H9 (cell line): Measurements from ENCODE around the gene GFOD2. TPM values are rescaled to one million over a fixed set of nuclear protein-coding genes. Genes with fewer than 3 reads are reported as not detected.

Source experiments
- DNase-seq: peaks from one replicate; pipeline ENCODE4 v3.0.0-alpha.2; 2017
- H2AFZ ChIP-seq: one replicate; pipeline ENCODE4 v1.6.1; 2013; ENCODE audit warnings: mild to moderate bottlenecking, low read length, control low read depth, moderate library complexity
- H2AK5ac ChIP-seq: 2 replicates; pipeline ENCODE4 v1.6.1; 2013; ENCODE audit warnings: low read length, control low read depth, mixed read lengths; ENCODE audit not compliant: insufficient read length
- H2BK120ac ChIP-seq: one replicate; pipeline ENCODE4 v1.6.1; 2013; ENCODE audit warnings: low read depth, mild to moderate bottlenecking, low read length, control low read depth, inconsistent platforms; ENCODE audit not compliant: poor library complexity, severe bottlenecking
- H2BK12ac ChIP-seq: 2 replicates; pipeline ENCODE4 v1.6.1; 2013; ENCODE audit warnings: low read length, control low read depth, mixed read lengths, low read depth; ENCODE audit not compliant: insufficient read length
- H2BK15ac ChIP-seq: 2 replicates; pipeline ENCODE4 v1.6.1; 2013; ENCODE audit warnings: low read depth, low read length, control low read depth
- H2BK20ac ChIP-seq: one replicate; pipeline ENCODE4 v1.6.1; 2013; ENCODE audit warnings: low read depth, mild to moderate bottlenecking, low read length, control low read depth, inconsistent platforms; ENCODE audit not compliant: poor library complexity, severe bottlenecking
- H2BK5ac ChIP-seq: 2 replicates; pipeline ENCODE4 v1.6.1; 2013; ENCODE audit warnings: low read length, control low read depth, mixed read lengths; ENCODE audit not compliant: insufficient read length
- H3K14ac ChIP-seq: 2 replicates; pipeline ENCODE4 v1.6.1; 2013; ENCODE audit warnings: low read length, control low read depth; ENCODE audit not compliant: insufficient read depth
- H3K18ac ChIP-seq: 2 replicates; pipeline ENCODE4 v1.6.1; 2013; ENCODE audit warnings: low read depth, mild to moderate bottlenecking, mixed read lengths, low read length, control low read depth; ENCODE audit not compliant: insufficient read length
- H3K23ac ChIP-seq: 2 replicates; pipeline ENCODE4 v1.6.1; 2013; ENCODE audit warnings: low read length, control low read depth, mixed read lengths, low read depth; ENCODE audit not compliant: insufficient read length
- H3K23me2 ChIP-seq: 2 replicates; pipeline ENCODE4 v1.6.1; 2013; ENCODE audit warnings: low read depth, mild to moderate bottlenecking, mixed read lengths, low read length, control low read depth; ENCODE audit not compliant: insufficient read length, poor library complexity, severe bottlenecking
- H3K27ac ChIP-seq: 2 replicates; pipeline ENCODE4 v1.5.1; 2013; ENCODE audit warnings: low read length, control low read depth, mixed read lengths, low read depth; ENCODE audit not compliant: insufficient read length
- H3K27me3 ChIP-seq: 2 replicates; pipeline ENCODE4 v1.6.1; 2013; ENCODE audit warnings: low read length, control low read depth, inconsistent platforms; ENCODE audit not compliant: insufficient read depth
- H3K4ac ChIP-seq: 2 replicates; pipeline ENCODE4 v1.6.1; 2013; ENCODE audit warnings: low read depth, mild to moderate bottlenecking, control low read depth, inconsistent platforms, low read length, moderate library complexity
- H3K4me1 ChIP-seq: 2 replicates; pipeline ENCODE4 v1.6.1; 2013; ENCODE audit warnings: low read length, control low read depth, inconsistent platforms; ENCODE audit not compliant: insufficient read depth
- H3K4me2 ChIP-seq: 2 replicates; pipeline ENCODE4 v1.6.1; 2013; ENCODE audit warnings: low read length, control low read depth, mixed read lengths; ENCODE audit not compliant: insufficient read length, insufficient read depth
- H3K56ac ChIP-seq: 2 replicates; pipeline ENCODE4 v1.6.1; 2013; ENCODE audit warnings: low read depth, mild to moderate bottlenecking, mixed read lengths, low read length, control low read depth; ENCODE audit not compliant: insufficient read length
- H3K79me1 ChIP-seq: 2 replicates; pipeline ENCODE4 v1.6.1; 2013; ENCODE audit warnings: low read depth, mild to moderate bottlenecking, moderate library complexity, low read length, control low read depth, inconsistent platforms; ENCODE audit not compliant: insufficient read depth, poor library complexity, severe bottlenecking
- H3K79me2 ChIP-seq: 2 replicates; pipeline ENCODE4 v1.6.1; 2013; ENCODE audit warnings: low read length, control low read depth, inconsistent platforms; ENCODE audit not compliant: insufficient read depth
- H3K9ac ChIP-seq: 2 replicates; pipeline ENCODE4 v1.6.1; 2013; ENCODE audit warnings: low read length, control low read depth, mixed read lengths; ENCODE audit not compliant: insufficient read length; ENCODE audit errors: extremely low read depth
- H3K9me3 ChIP-seq: one replicate; pipeline ENCODE4 v1.6.1; 2013; ENCODE audit warnings: low read depth, low read length, inconsistent platforms; ENCODE audit not compliant: control insufficient read depth
- H3T11ph ChIP-seq: one replicate; pipeline ENCODE4 v1.6.1; 2013; ENCODE audit warnings: mild to moderate bottlenecking, low read length, control low read depth, inconsistent platforms
- H4K20me1 ChIP-seq: one replicate; pipeline ENCODE4 v1.6.1; 2013; ENCODE audit not compliant: control insufficient read depth, insufficient read length, insufficient read depth
- H4K5ac ChIP-seq: 2 replicates; pipeline ENCODE4 v1.6.1; 2013; ENCODE audit warnings: low read depth, mild to moderate bottlenecking, mixed read lengths, low read length, control low read depth; ENCODE audit not compliant: insufficient read length
- H4K8ac ChIP-seq: replicated peaks from 2 replicates; pipeline ENCODE4 v1.6.1; 2013; ENCODE audit warnings: low read length, control low read depth, mixed read lengths, low read depth; ENCODE audit not compliant: insufficient read length
- H4K91ac ChIP-seq: 2 replicates; pipeline ENCODE4 v1.6.1; 2013; ENCODE audit warnings: low read depth, mild to moderate bottlenecking, moderate library complexity, mixed read lengths, low read length, control low read depth; ENCODE audit not compliant: insufficient read length
- H3K27ac Mint-ChIP-seq, 3 experiments: 2 replicates in 2 of 3; 3 replicates in 1 of 3; pipeline ENCODE4 v1.8.0; 2020 to 2021; ENCODE audit warnings: mixed read lengths in 3 of 3, mild to moderate bottlenecking in 1 of 3, moderate library complexity in 1 of 3
- H3K27me3 Mint-ChIP-seq: 2 replicates; pipeline ENCODE4 v1.8.0; 2021; ENCODE audit warnings: low read depth, mild to moderate bottlenecking, moderate library complexity, mixed read lengths
- H3K36me3 Mint-ChIP-seq, 3 experiments: 2 replicates in 2 of 3; 3 replicates in 1 of 3; pipeline ENCODE4 v1.8.0; 2020 to 2021; ENCODE audit warnings: low read depth in 3 of 3, mixed read lengths in 3 of 3; ENCODE audit not compliant: insufficient read depth in 1 of 3
- H3K4me1 Mint-ChIP-seq, 2 experiments: 2 replicates each; pipeline ENCODE4 v1.8.0; 2020; ENCODE audit warnings: mixed read lengths in 2 of 2
- H3K4me3 Mint-ChIP-seq, 2 experiments: 2 replicates in 1 of 2; 3 replicates in 1 of 2; pipeline ENCODE4 v1.8.0; 2020 to 2021; ENCODE audit warnings: mild to moderate bottlenecking in 2 of 2, mixed read lengths in 2 of 2, moderate library complexity in 1 of 2
- H3K9me3 Mint-ChIP-seq, 2 experiments: 2 replicates in 1 of 2; 3 replicates in 1 of 2; pipeline ENCODE4 v1.8.0; 2020; ENCODE audit warnings: mild to moderate bottlenecking in 2 of 2, mixed read lengths in 2 of 2, moderate library complexity in 1 of 2
- WGBS: extraction: QIAGEN DNeasy Blood & Tissue Kit; methylation state at CpG from one replicate; pipeline ENCODE4 v1.1.7; 2013; ENCODE audit warnings: missing lambda C conversion rate, low lambda C conversion rate, mixed read lengths; ENCODE audit not compliant: insufficient read length; ENCODE audit errors: extremely low coverage; 5-methylcytosine and 5-hydroxymethylcytosine counted together
- long read RNA-seq: library from polyadenylated mRNA; unstranded; transcript quantifications from one replicate; pipeline ENCODE4 v2.0.0, GENCODE V29; 2020
- total RNA-seq: library from RNA; stranded (reverse); gene quantifications from 2 replicates; pipeline ENCODE4 v1.2.1, GENCODE V29; 2021
- TF ChIP-seq, protein P1 (sequence below): fragments of 200-600 bp; sonication (generic); conservative IDR thresholded peaks from 3 replicates; pipeline ENCODE4 v1.8.0; 2021; ENCODE audit warnings: antibody characterized with exemption, mild to moderate bottlenecking

GFOD2 gene, protein sequence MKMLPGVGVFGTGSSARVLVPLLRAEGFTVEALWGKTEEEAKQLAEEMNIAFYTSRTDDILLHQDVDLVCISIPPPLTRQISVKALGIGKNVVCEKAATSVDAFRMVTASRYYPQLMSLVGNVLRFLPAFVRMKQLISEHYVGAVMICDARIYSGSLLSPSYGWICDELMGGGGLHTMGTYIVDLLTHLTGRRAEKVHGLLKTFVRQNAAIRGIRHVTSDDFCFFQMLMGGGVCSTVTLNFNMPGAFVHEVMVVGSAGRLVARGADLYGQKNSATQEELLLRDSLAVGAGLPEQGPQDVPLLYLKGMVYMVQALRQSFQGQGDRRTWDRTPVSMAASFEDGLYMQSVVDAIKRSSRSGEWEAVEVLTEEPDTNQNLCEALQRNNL
- 20.1 and 21.8 TPM in 2 replicates for total RNA-seq
- long read RNA-seq, full-length matches to known transcripts: 152 of 171 reads
- long read RNA-seq, partial matches to known transcripts: 1 of 171 reads
- long read RNA-seq, other reads (novel, unspliced or antisense): 18 of 171 reads

DNA sequence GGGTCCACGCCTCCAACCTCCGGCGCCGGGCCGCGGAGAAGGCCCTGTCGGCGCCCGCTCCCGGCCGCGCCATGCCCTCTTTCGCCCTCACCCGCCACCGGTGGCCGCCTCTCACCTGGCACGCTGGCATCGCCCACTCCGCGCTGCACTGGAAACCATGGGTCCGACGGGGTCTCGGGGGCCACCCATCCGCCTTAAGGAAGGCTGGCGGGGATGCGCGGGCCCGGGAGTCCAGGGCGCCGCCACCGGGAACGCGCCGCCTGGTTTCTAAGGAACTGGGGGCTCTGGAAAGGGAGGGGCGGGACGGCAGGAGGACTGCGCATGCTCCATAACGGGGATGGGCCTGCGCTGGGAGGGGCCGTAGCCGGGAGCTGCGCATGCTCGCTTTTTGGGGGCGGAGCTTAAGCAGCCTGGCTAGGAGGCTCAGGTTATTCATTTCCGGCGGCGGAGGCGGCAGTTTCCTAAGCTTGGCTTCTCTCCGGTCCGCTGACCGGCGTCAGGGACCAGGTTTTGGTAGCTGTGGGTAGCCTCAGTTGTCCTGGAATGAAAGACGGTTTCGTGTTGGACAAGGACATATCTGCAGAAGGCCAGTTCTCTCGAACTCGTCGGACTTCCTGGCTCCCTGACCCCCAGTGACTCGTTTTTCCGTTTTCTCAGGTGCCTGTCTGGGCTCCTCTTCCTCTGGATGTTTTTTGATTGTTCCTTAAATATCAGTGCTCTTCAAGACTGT lies at the start of gene GFOD2:
GFOD2 (minus strand) TSS at position 269 of the 730 bp plus-strand sequence. CDS start 33,601 bp downstream, outside the sequence.
- Histone ChIP-seq H3K18ac (peak within 1 kb of the TSS; percentile 62), H2AFZ (peak within 1 kb of the TSS; percentile 88), H2BK20ac (no peak within 1 kb of the TSS), H4K8ac (no peak within 1 kb of the TSS), H3K9me3 (no peaks in the 10 kb centered on the region), H2AK5ac (no peak within 1 kb of the TSS), H2BK15ac (no peak within 1 kb of the TSS), H3K27ac (no peak within 1 kb of the TSS), H3K79me1 (no peaks in the 10 kb centered on the region), H3K27me3 (no peaks in the 10 kb centered on the region), H3K4me2 (peak within 1 kb of the TSS; percentile 99), H2BK120ac (no peak within 1 kb of the TSS), H3K9ac (peak within 1 kb of the TSS; percentile 93), H3K79me2 (peaks cover 10% of the 10 kb centered on the region; the same call in 1 of the 2 replicates), H3K23me2 (peaks cover 14% of the 10 kb centered on the region), H3K56ac (no peak within 1 kb of the TSS), H2BK5ac (no peak within 1 kb of the TSS), H3K4me1 (no peaks in the 10 kb centered on the region; the same call in 1 of the 2 replicates), H3T11ph (no peak within 1 kb of the TSS), H4K20me1 (no peaks in the 10 kb centered on the region), H2BK12ac (no peak within 1 kb of the TSS), H4K5ac (peak within 1 kb of the TSS; percentile 92), H3K23ac (no peak within 1 kb of the TSS), H3K4ac (no peak within 1 kb of the TSS), H3K14ac (peak within 1 kb of the TSS; percentile 80), H4K91ac (no peak within 1 kb of the TSS)
- peak; percentile 95 for DNase-seq
- Mint-ChIP-seq H3K27ac (peak within 1 kb of the TSS; percentile 72 to 97 (median 96); a peak in 6 of 7 replicates), H3K4me3 (peak within 1 kb of the TSS; percentile 95 to 99), H3K4me1 (peaks cover 15 to 17% of the 10 kb centered on the region in 2 experiments), H3K36me3 (peaks cover 0 to 9% (median 1%) of the 10 kb centered on the region in 3 experiments; a peak in 1 of 7 replicates), H3K27me3 (peaks cover 3% of the 10 kb centered on the region), H3K9me3 (no peaks in the 10 kb centered on the region)
- no CpG with 5 or more reads among the region's 59 CpGs for WGBS
- TF ChIP-seq, protein P1, sequence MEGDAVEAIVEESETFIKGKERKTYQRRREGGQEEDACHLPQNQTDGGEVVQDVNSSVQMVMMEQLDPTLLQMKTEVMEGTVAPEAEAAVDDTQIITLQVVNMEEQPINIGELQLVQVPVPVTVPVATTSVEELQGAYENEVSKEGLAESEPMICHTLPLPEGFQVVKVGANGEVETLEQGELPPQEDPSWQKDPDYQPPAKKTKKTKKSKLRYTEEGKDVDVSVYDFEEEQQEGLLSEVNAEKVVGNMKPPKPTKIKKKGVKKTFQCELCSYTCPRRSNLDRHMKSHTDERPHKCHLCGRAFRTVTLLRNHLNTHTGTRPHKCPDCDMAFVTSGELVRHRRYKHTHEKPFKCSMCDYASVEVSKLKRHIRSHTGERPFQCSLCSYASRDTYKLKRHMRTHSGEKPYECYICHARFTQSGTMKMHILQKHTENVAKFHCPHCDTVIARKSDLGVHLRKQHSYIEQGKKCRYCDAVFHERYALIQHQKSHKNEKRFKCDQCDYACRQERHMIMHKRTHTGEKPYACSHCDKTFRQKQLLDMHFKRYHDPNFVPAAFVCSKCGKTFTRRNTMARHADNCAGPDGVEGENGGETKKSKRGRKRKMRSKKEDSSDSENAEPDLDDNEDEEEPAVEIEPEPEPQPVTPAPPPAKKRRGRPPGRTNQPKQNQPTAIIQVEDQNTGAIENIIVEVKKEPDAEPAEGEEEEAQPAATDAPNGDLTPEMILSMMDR: no peak
